Measurements from ENCODE around the gene TCP11L2.

DNA sequence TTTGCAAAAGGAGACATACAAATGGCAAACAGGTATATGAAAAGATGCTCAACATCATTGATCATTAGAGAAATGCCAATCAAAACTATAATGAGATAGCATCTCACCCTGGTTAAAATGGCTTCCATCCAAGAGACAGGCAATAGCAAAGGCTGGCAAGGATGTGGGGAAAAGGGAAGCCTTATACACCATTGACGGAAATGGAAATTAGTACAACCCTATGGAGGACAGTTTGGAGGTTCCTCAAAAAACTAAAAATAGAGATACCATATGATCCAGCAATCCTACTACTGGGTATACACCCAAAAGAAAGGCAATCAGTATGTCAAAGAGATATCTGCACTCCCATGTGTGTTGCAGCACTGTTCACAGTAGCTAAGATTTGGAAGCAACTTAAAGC lies 37.4 kb upstream of the TCP11L2 start:
- TF ChIP-seq EZH2 (IDR thresholded peaks at IDR 0.05) (no peak), POLR2AphosphoS5 (IDR thresholded peaks at IDR 0.05; ENCODE audit: borderline replicate concordance, low read depth, low read length) (no peak)
